ENCODE measurements around the gene SLC5A11. TPM values are rescaled to one million over a fixed set of nuclear protein-coding genes. Genes with fewer than 3 reads are reported as not detected.
"Not testable (repeated sequence)": the region's sequence is repeated elsewhere in the genome, so short reads cannot be mapped to it uniquely, and the experiment has no call there.

The SLC5A11 gene
- total RNA-seq, 2 experiments from 2014 or later, result 0.10 TPM; not detected in 1

GRCh38 chr16:24825696-24826095, 20.1 kb upstream of the SLC5A11 start:
- H3K36me3 Mint-ChIP-seq, result peaks cover 21% of the 10 kb centered on the region
- no peaks in the 10 kb centered on the region for H3K4me1 Mint-ChIP-seq
- H3K27me3 Mint-ChIP-seq, result no peaks in the 10 kb centered on the region
- peak overlapping the region; percentile 16 for H3K27ac Mint-ChIP-seq
- DNase-seq, result no peak
- no peaks in the 10 kb centered on the region for H3K9me3 Mint-ChIP-seq
- H3K4me3 Mint-ChIP-seq, result no peak overlapping the region

GRCh38 chr16:24826096-24826690, 19.6 kb upstream of the SLC5A11 start:
- peaks cover 21% of the 10 kb centered on the region for H3K36me3 Mint-ChIP-seq
- H3K4me3 Mint-ChIP-seq, result no peak overlapping the region
- H3K27ac Mint-ChIP-seq, result peak overlapping the region; percentile 16
- H3K27me3 Mint-ChIP-seq, result no peaks in the 10 kb centered on the region
- no peaks in the 10 kb centered on the region for H3K4me1 Mint-ChIP-seq
- DNase-seq, result no peak
- no peaks in the 10 kb centered on the region for H3K9me3 Mint-ChIP-seq

DNA sequence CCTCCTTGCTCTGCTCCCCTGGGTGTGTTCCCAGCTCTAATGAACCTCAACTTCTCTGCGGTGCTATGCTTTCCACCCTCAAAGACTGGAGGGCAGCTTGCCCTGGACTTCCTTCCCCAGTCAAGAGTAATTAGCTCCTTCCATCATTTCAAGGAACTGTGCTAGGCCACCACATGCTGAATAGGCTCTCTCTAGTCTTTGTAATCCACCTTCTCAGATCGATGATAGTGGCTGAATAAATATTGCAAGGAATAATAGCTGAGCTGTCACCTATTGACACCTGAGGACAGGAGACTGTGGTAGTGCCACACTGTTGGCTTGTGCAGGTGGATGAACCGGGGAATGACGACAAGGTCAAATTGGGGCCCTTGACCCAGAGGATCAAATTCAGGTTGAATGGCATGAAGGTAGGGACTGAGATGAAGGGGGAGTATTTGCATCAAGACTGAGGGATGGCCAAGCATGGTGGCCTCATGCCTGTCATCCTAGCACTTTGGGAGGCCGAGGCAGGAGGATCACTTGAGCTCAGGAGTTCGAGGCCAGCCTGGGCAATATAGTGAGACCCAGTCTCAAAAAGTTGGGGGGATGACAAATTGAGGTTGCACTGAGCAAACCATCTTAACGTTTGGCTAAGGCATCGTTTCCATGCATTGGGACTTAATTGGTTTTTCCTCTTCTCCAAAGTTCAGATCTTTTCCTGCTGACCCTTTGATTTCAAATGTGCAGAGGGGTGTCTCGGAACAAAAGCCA, 18.8 kb upstream of the SLC5A11 start:
- no peak overlapping the region for H3K4me3 Mint-ChIP-seq
- no peaks in the 10 kb centered on the region for H3K9me3 Mint-ChIP-seq
- no peak overlapping the region for H3K27ac Mint-ChIP-seq
- H3K4me1 Mint-ChIP-seq, result no peaks in the 10 kb centered on the region
- no peaks in the 10 kb centered on the region for H3K27me3 Mint-ChIP-seq
- no peak for DNase-seq
- H3K36me3 Mint-ChIP-seq, result peaks cover 19% of the 10 kb centered on the region

DNA sequence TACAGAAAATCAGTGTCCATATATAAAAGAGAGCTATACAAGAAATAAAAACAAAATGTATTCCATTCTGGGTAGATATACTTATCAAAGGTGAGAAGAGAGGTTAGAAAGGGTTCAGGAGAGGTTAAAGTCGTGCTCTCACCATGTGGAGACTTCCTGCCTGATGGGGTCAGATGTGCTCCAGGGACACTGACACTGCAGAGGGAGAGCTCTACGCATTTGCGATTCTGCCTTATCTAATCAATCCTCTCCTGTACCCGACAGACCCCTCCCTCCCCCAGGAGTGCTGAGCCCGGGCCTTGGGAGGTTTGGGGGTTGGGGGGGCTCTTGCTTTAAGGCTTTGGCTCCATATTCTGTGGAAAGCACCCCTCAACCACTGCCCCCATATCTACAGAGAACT, 16.6 kb upstream of the SLC5A11 start:
- no peak overlapping the region for H3K4me3 Mint-ChIP-seq
- no peaks in the 10 kb centered on the region for H3K4me1 Mint-ChIP-seq
- no peaks in the 10 kb centered on the region for H3K27me3 Mint-ChIP-seq
- no peak overlapping the region for H3K27ac Mint-ChIP-seq
- no peaks in the 10 kb centered on the region for H3K9me3 Mint-ChIP-seq
- peaks cover 13% of the 10 kb centered on the region for H3K36me3 Mint-ChIP-seq
- DNase-seq, result no peak

- Mint-ChIP-seq H3K4me3 (no peak overlapping the region), H3K27me3 (no peaks in the 10 kb centered on the region), H3K9me3 (no peaks in the 10 kb centered on the region), H3K27ac (no peak overlapping the region), H3K4me1 (no peaks in the 10 kb centered on the region), H3K36me3 (peaks cover 2% of the 10 kb centered on the region)
- DNase-seq, result no peak
These were observed 12.4 kb upstream of the SLC5A11 start for GRCh38 chr16:24833352-24833751.

DNA sequence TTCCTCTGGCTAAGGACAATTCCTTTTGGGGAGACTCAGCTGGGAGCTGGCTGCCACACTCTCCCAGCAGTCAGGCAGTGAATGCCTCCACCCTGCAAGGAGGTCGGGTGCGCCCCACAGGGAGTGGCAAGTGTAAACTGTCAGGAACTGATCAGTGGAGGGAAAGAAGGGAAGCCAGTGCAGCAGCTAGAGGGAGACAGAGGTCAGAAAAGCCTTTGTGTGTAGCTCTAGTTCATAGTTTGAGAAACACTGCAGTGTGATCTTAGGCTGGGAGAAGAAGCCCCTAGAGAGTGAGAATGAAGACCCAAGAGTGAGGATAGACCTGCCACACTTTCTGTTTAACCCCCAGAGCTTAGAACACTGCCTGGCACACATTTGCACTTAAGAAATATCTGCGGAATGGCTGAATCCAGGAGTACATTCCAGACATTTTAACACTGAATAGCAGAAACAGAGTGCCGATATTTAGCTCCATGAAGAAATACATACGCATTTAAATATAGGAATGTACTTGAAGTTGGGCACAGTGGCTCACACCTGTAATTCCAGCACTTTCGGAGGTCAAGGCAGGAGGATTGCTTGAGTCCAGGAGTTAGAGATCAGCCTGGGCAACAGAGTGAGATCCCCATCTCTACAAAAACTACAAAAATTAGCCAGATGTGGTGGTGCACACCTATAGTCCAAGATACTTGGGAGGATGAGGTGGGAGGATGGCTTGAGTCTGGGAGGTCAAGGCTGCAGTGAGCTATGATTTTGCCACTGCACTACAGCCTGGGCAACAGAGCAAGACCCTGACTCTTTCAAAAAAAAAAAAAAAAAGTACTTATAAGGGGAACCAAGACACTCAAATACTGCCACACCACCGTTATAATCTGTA, 11.1 kb upstream of the SLC5A11 start:
- Mint-ChIP-seq H3K36me3 (peaks cover 2% of the 10 kb centered on the region), H3K4me3 (no peak overlapping the region), H3K4me1 (peaks cover 2% of the 10 kb centered on the region), H3K9me3 (no peaks in the 10 kb centered on the region), H3K27ac (no peak overlapping the region), H3K27me3 (no peaks in the 10 kb centered on the region)
- no peak for DNase-seq

DNA sequence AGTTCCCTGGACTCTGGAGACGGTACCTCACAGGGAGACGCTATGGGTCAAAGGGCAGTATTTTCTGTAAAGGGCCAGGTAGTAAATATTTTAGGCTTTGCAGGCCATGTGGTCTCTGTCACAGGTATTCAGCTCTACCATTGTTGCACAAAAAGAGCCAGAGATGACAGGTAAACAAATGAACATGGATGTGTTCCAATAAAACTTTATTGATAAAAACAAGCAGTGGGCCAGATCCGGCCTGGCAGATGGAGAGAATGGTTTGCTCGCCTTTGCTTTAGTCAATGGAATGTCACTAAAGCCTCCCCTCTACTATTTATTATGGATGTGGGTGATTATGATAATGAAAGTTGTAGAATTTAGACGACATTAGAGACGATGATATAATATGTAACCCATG, 8.9 kb upstream of the SLC5A11 start:
- Mint-ChIP-seq H3K36me3 (peaks cover 2% of the 10 kb centered on the region), H3K4me3 (no peak overlapping the region), H3K27me3 (no peaks in the 10 kb centered on the region), H3K27ac (no peak overlapping the region), H3K4me1 (peaks cover 2% of the 10 kb centered on the region), H3K9me3 (no peaks in the 10 kb centered on the region)
- DNase-seq, result no peak

DNA sequence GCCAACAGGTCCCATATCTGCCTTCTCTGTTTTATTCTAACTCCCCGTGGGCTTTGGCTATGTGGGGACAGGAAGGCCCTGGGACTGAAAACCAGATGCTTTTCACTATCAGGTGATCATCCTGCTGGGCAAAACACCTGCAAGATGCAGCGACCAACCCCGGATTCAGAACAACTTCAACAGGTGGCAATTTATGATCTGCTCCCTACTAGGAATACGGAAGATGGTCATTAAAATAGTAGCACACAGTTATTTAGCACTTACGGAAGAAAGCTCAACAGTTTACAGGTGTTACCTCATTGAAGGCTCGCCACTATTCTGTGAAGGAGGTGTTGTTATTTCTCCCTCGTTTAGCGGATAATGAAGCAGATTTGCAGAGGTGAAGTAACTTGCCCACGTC, 7.8 kb upstream of the SLC5A11 start:
- peaks cover 2% of the 10 kb centered on the region for H3K36me3 Mint-ChIP-seq
- no peak overlapping the region for H3K27ac Mint-ChIP-seq
- peaks cover 2% of the 10 kb centered on the region for H3K4me1 Mint-ChIP-seq
- H3K9me3 Mint-ChIP-seq, result no peaks in the 10 kb centered on the region
- DNase-seq, result no peak
- no peaks in the 10 kb centered on the region for H3K27me3 Mint-ChIP-seq
- no peak overlapping the region for H3K4me3 Mint-ChIP-seq

- Mint-ChIP-seq H3K9me3 (no peaks in the 10 kb centered on the region), H3K4me1 (peaks cover 2% of the 10 kb centered on the region), H3K4me3 (no peak overlapping the region), H3K27ac (no peak overlapping the region), H3K27me3 (no peaks in the 10 kb centered on the region), H3K36me3 (peaks cover 2% of the 10 kb centered on the region)
- DNase-seq, result no peak
These were observed 7.1 kb upstream of the SLC5A11 start for GRCh38 chr16:24838554-24839266.

DNA sequence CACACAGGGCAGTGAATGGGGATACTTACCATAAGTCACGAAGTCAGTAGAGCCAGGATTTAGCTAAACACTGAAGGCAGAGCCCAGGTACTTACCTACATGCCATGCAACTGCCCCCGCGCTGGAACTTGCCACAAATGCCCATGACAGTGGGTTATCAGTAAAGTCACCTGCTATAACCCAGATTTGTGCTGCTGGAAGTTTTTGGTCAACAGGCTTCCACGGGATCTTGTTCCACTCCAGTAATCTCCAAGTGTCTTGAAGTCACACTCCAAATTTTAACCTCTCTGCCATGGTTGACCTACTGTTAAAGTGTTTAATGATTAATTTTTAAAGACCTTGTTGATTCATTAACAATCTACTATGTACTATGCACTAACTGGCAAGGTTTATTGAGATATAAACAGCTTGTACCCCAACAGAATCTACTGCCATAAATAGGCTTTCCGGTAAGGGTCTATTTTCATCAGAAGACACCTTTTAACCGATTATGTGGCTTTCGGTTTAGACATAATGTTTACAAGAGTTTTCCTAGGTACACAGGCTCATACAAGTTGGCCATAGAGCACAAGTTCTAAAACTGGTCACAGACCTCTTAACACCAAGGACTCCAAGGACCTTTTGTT, 6.3 kb upstream of the SLC5A11 start:
- H3K9me3 Mint-ChIP-seq, result no peaks in the 10 kb centered on the region
- no peak overlapping the region for H3K27ac Mint-ChIP-seq
- peaks cover 2% of the 10 kb centered on the region for H3K36me3 Mint-ChIP-seq
- no peak for DNase-seq
- H3K4me1 Mint-ChIP-seq, result peaks cover 2% of the 10 kb centered on the region
- H3K27me3 Mint-ChIP-seq, result peaks cover 3% of the 10 kb centered on the region
- H3K4me3 Mint-ChIP-seq, result no peak overlapping the region

- no peak overlapping the region for H3K4me3 Mint-ChIP-seq
- no peaks in the 10 kb centered on the region for H3K9me3 Mint-ChIP-seq
- H3K36me3 Mint-ChIP-seq, result no peaks in the 10 kb centered on the region
- H3K27ac Mint-ChIP-seq, result no peak overlapping the region
- no peak for DNase-seq
- peaks cover 2% of the 10 kb centered on the region for H3K4me1 Mint-ChIP-seq
- peaks cover 4% of the 10 kb centered on the region for H3K27me3 Mint-ChIP-seq
These were observed 4.5 kb upstream of the SLC5A11 start for GRCh38 chr16:24841291-24841690.

DNA sequence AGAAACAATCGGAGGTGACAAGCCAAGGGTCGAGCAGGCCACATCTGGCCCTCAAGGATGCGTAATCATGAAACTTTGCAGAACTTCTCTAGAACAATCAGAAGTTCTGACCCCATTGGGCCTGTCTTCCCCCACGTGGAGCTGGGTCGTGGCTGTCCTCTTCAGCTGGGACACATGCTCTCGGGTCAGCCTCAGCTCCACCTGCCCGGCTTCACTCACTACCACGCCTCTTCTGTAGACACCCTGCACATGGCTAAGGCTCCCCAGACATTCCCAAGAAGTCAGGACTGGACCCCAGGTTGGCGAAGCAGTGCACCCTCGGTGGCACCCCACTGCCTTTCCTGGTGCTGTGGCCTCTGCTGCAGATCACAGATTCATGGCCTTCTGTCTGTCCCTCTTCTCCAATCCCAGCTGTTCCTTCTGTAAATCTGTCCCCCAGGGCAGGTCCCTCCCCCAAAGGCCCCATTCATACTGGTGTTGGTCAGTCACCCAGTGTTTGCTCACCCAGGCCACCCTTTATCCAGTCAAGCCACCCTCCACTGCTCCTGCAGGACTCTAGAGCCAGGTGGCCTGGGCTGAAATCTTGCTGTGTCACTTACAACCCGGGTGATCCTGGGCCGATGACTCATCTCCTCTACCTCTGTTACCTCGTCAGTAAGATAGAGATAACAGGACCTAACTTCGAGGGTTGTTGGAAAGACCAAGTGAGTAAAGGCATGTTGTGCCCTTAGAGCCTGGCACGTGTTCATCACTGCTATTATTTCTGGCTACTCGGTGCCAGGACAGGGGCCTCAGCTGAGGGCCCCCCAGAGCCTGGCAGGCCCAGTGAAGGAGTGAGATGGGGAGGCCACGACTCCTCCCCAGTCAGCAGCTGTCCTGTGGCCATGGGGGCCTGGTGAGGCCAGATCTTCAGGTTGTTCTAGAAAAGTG, 1.4 kb upstream of the SLC5A11 start:
- Mint-ChIP-seq H3K4me1 (no peaks in the 10 kb centered on the region), H3K27ac (no peak overlapping the region), H3K9me3 (no peaks in the 10 kb centered on the region), H3K36me3 (no peaks in the 10 kb centered on the region), H3K27me3 (peaks cover 4% of the 10 kb centered on the region), H3K4me3 (no peak overlapping the region)
- DNase-seq, result no peak

- not testable (repeated sequence) for H3K4me3 Mint-ChIP-seq, DNase-seq
These were observed 765 bp upstream of the SLC5A11 start for GRCh38 chr16:24845031-24845365.

More at GRCh38 chr16:24845031-24845365, 765 bp upstream of the SLC5A11 start:
- not testable (repeated sequence) for H3K9me3 Mint-ChIP-seq, H3K36me3 Mint-ChIP-seq, H3K4me1 Mint-ChIP-seq, H3K27me3 Mint-ChIP-seq, H3K27ac Mint-ChIP-seq

Data from activated naive CD8-positive, alpha-beta T cell treated with anti-CD3 and anti-CD28 coated beads for 36 hours (primary cell).